Endothelial cell of umbilical vein (primary cell): ENCODE data around the gene OR2T1. TPM values are rescaled to one million over a fixed set of nuclear protein-coding genes. Genes with fewer than 3 reads are reported as not detected.

Experiments
- BruUV-seq: library from RNA; stranded (reverse); fragments of 400-500 nt; replicated peaks from 2 replicates; lab custom pipeline; 2021; lab: Mats Ljungman, UMichigan
- CTCF ChIA-PET: fragments of 300-600, 350-600 bp; sonication (Branson Sonifier 250); formaldehyde crosslinking; loops from one replicate; lab custom pipeline; 2021; ENCODE audit warnings: antibody characterized with exemption, inconsistent platforms; lab: Charles Lee
- POLR2A ChIA-PET: fragments of 300-600, 350-600 bp; sonication (Branson Sonifier 250); formaldehyde crosslinking; loops from one replicate; lab custom pipeline; 2021; ENCODE audit warnings: antibody characterized with exemption, inconsistent platforms; lab: Charles Lee
- DNase-seq: peaks from one replicate; pipeline ENCODE4 v3.0.0-alpha.2; 2011; ENCODE audit warnings: low read depth, low spot score
- FAIRE-seq: peaks from 2 replicates; lab custom pipeline; 2011; peaks lifted over from hg19 to GRCh38; lab: Jason Lieb, UNC
- H2AFZ ChIP-seq: 2 replicates; pipeline ENCODE4 v1.6.0; 2012; ENCODE audit warnings: low read depth, low read length, control low read depth, inconsistent platforms
- H3K27ac ChIP-seq: 2 replicates; pipeline ENCODE4 v1.5.1; 2011; ENCODE audit warnings: low read depth, mild to moderate bottlenecking, control low read depth, low read length, moderate library complexity; ENCODE audit not compliant: insufficient read depth
- H3K27me3 ChIP-seq, 2 experiments: 2 replicates each; pipeline versions ENCODE4 v1.6.0 to v1.6.1; 2011; ENCODE audit warnings: low read length in 2 of 2, mixed read lengths in 1 of 2; ENCODE audit not compliant: control insufficient read depth in 2 of 2, insufficient read depth in 2 of 2
- H3K36me3 ChIP-seq, 2 experiments: 2 replicates in 1 of 2; 3 replicates in 1 of 2; pipeline ENCODE4 v1.5.1; 2011; ENCODE audit warnings: low read length in 2 of 2, mild to moderate bottlenecking in 1 of 2, moderate library complexity in 1 of 2; ENCODE audit not compliant: control insufficient read depth in 2 of 2, insufficient read depth in 2 of 2; ENCODE audit errors: extremely low read depth in 1 of 2
- H3K4me1 ChIP-seq: 3 replicates; pipeline ENCODE4 v1.5.1; 2011; ENCODE audit warnings: mild to moderate bottlenecking, low read length; ENCODE audit not compliant: control insufficient read depth, insufficient read depth; ENCODE audit errors: extremely low read depth
- H3K4me2 ChIP-seq: 2 replicates; pipeline ENCODE4 v1.6.1; 2011; ENCODE audit warnings: low read length, control low read depth, mixed read lengths; ENCODE audit not compliant: insufficient read depth
- H3K4me3 ChIP-seq, 3 experiments: fragments of 200-600 bp in 1 of 3; sonication (generic), shearing (Covaris generic) in 1 of 3; replicated peaks in 1 of 3; 2 replicates each; pipeline ENCODE4 v1.5.1; 2011 to 2016; ENCODE audit warnings: control low read depth in 3 of 3, low read length in 3 of 3, mild to moderate bottlenecking in 2 of 3, inconsistent platforms in 1 of 3, low read depth in 1 of 3, moderate library complexity in 1 of 3; ENCODE audit not compliant: insufficient read depth in 1 of 3
- H3K79me2 ChIP-seq: 2 replicates; pipeline ENCODE4 v1.6.0; 2012; ENCODE audit warnings: low read length, inconsistent platforms; ENCODE audit not compliant: control insufficient read depth, insufficient read depth
- H3K9ac ChIP-seq: replicated peaks from 2 replicates; pipeline ENCODE3; 2011; ENCODE audit warnings: low read length, control low read depth; ENCODE audit not compliant: insufficient read depth; ENCODE audit errors: extremely low read depth
- H3K9me1 ChIP-seq: replicated peaks from 3 replicates; pipeline ENCODE4 v1.6.0; 2011; ENCODE audit warnings: mild to moderate bottlenecking, low read length; ENCODE audit not compliant: control insufficient read depth, insufficient read depth; ENCODE audit errors: extremely low read depth
- H3K9me3 ChIP-seq: replicated peaks from 2 replicates; pipeline ENCODE4 v1.5.1; 2012; ENCODE audit warnings: low read length, inconsistent platforms; ENCODE audit not compliant: control insufficient read depth, insufficient read depth
- H4K20me1 ChIP-seq: replicated peaks from 2 replicates; pipeline ENCODE3; 2011; ENCODE audit warnings: mild to moderate bottlenecking, low read length; ENCODE audit not compliant: control insufficient read depth, insufficient read depth; ENCODE audit errors: extremely low read depth
- EZH2 ChIP-seq: IDR thresholded peaks from 2 replicates; pipeline ENCODE4 v1.6.1; 2012; ENCODE audit warnings: borderline replicate concordance, low read depth, mild to moderate bottlenecking, moderate library complexity, low read length, inconsistent platforms; ENCODE audit not compliant: severe bottlenecking
- GATA2 ChIP-seq: IDR thresholded peaks from 2 replicates; pipeline ENCODE4 v1.7.0; 2011; ENCODE audit warnings: low read depth, mild to moderate bottlenecking, moderate library complexity, mixed read lengths, low read length; ENCODE audit not compliant: insufficient read length, insufficient read depth
- JUN ChIP-seq: IDR thresholded peaks from 2 replicates; pipeline ENCODE4 v1.6.1; 2011; ENCODE audit warnings: borderline replicate concordance, low read depth; ENCODE audit not compliant: insufficient read length, insufficient read depth
- MAX ChIP-seq: IDR thresholded peaks from 2 replicates; pipeline ENCODE4 v1.6.1; 2011; ENCODE audit not compliant: insufficient read depth, insufficient read length
- MYC ChIP-seq: IDR thresholded peaks from one replicate; pipeline ENCODE4 v1.6.1; 2011; ENCODE audit warnings: mild to moderate bottlenecking, low read depth, low read length
- POLR2A ChIP-seq: IDR thresholded peaks from 2 replicates; pipeline ENCODE4 v1.6.1; 2012; ENCODE audit warnings: low read depth, mild to moderate bottlenecking, control low read depth, low read length
- dilution Hi-C: fragments of 300-500 bp; cut with MboI; formaldehyde crosslinking; loops from one replicate; pipeline ENCODE4 v1.15.0; 2019; ENCODE audit warnings: low sequenced_read_pairs; ENCODE audit not compliant: extremely low pct_ligation_motif_present
- intact Hi-C: fragments of 100-400 bp; cut with micrococcal nuclease; formaldehyde crosslinking; loops from one replicate; pipeline ENCODE4 v1.10.0; 2022
- polyA plus RNA-seq, 4 experiments: library from polyadenylated mRNA; depleted of rRNA in 3 of 4; stranded (reverse) in 3 of 4; unstranded in 1 of 4; fragments of >200 nt; gene quantifications; 2 replicates each; pipeline versions ENCODE4 v1.2.1 to v1.2.3, GENCODE V29; 2011 to 2012; ENCODE audit warnings: missing spikeins in 1 of 4
- total RNA-seq: library from RNA; stranded (reverse); gene quantifications from 2 replicates; pipeline ENCODE4 v1.2.3, GENCODE V29; 2021

OR2T1 gene
- total and polyA plus RNA-seq, 2 donors (not counting 3 experiments of a cell fraction or from before 2014, with no cell fraction given), result not detected

- H3K9me3 ChIP-seq, result peaks cover 2% of the 10 kb centered on the region
- H3K4me2 ChIP-seq, result no peak overlapping the region
- H3K4me3 ChIP-seq, result no peak overlapping the region
- H3K9me1 ChIP-seq, result no peaks in the 10 kb centered on the region
- no TSS peak for BruUV-seq
- no peaks in the 10 kb centered on the region for H3K79me2 ChIP-seq
- dilution Hi-C loops, result no loop called here
- H3K27ac ChIP-seq, result no peak overlapping the region
- ChIA-PET CTCF (no interaction called here), POLR2A (no interaction called here)
- H3K27me3 ChIP-seq, result no peaks in the 10 kb centered on the region
- intact Hi-C loops, result no loop called here
- no peaks in the 10 kb centered on the region for H3K4me1 ChIP-seq
- H4K20me1 ChIP-seq, result no peaks in the 10 kb centered on the region
- TF ChIP-seq EZH2 (no peak), MYC (no peak), JUN (no peak), POLR2A (no peak), GATA2 (no peak)
- no peak for DNase-seq
- H3K9ac ChIP-seq, result no peak overlapping the region
- no peak overlapping the region for H2AFZ ChIP-seq
- H3K36me3 ChIP-seq, result no peaks in the 10 kb centered on the region
- no peak for FAIRE-seq
These were observed 36.2 kb upstream of the OR2T1 start for GRCh38 chr1:248366609-248367008.

GRCh38 chr1:248372394-248372793 is 30.5 kb upstream of the OR2T1 start:
- FAIRE-seq (no peak), DNase-seq (no peak)
- Histone ChIP-seq H4K20me1 (no peaks in the 10 kb centered on the region), H2AFZ (no peak overlapping the region), H3K27me3 (no peaks in the 10 kb centered on the region), H3K27ac (no peak overlapping the region), H3K4me3 (no peak overlapping the region), H3K4me1 (no peaks in the 10 kb centered on the region), H3K36me3 (no peaks in the 10 kb centered on the region), H3K9me3 (no peaks in the 10 kb centered on the region), H3K9ac (no peak overlapping the region), H3K9me1 (no peaks in the 10 kb centered on the region), H3K4me2 (no peak overlapping the region), H3K79me2 (no peaks in the 10 kb centered on the region)
- TF ChIP-seq JUN (no peak), MAX (no peak), GATA2 (no peak)
- ChIA-PET CTCF (no interaction called here), POLR2A (no interaction called here)
- dilution Hi-C loops (no loop called here), intact Hi-C loops (no loop called here)
- BruUV-seq, result no TSS peak
